ENCODE data around the gene CFAP53.

CFAP53 gene

DNA sequence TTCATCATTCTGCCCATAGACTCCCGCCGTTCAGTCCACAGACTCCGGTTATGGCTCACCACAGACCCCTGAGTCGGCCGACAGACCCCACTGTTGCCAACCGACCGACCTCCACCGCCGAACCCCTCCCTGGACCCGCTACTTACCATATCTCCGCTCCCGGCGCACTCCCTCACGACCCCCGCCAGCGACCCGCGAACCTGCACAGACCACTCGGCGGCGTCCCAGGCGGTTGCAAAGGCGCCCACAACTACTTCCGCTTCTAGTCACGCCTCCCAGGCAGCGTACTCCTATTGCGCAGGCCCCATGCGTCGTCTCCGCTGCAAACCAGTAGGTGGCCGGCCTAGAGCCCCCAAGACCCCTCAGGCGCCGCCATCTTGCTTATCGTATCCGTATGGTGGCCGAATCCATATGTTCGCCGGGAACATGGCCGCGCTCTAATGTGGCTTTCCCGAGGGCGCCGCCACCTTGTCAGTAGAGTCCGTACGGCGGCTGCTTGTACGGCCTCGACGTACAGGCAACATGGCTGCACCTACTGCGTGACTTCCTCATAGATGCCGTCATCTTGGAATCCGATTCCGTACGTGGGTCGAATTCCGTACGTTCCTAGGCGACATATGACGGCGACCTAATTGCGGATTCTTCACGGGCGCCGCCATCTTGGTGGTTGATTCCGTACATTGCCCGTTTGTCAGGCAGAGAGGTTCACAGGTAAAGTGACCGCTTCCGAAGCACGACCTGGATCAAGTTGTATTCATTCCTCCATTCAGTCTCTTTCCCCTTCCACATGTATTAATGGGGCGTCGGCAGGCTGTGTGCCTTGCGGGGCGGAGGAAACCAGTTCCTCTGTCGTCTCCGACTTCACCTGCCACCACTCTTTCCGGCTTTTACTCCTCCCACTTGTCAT is 21.4 kb upstream of the CFAP53 start, which contains the start of gene CXXC1:
Gene CXXC1, minus strand, starts transcription at position 252 of the 907 bp plus-strand sequence. Its CDS starts 103 bp downstream, at position 149.
- peak; percentile 98 for DNase-seq (ENCODE audit: low spot score)

DNA sequence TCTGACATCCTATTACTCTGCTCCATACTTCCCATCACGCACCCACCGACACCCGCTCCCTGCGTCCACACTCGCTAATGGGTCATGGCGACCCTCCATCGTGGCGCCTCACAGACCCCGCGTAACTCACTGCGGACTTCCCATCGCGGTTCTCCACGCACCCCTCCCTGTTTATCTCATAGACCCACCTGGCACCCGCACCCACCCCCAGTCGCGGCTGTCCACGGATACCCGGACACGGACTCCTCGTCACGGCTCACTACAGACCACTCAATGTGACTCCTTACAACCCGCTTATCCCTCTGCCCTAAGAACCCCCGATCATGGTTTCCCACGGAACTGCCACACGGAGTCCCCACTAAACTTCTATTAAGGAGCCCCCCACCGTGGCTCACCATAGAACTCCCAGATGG is 20.7 kb upstream of the CFAP53 start:
- DNase-seq (ENCODE audit: low spot score): no peak

DNA sequence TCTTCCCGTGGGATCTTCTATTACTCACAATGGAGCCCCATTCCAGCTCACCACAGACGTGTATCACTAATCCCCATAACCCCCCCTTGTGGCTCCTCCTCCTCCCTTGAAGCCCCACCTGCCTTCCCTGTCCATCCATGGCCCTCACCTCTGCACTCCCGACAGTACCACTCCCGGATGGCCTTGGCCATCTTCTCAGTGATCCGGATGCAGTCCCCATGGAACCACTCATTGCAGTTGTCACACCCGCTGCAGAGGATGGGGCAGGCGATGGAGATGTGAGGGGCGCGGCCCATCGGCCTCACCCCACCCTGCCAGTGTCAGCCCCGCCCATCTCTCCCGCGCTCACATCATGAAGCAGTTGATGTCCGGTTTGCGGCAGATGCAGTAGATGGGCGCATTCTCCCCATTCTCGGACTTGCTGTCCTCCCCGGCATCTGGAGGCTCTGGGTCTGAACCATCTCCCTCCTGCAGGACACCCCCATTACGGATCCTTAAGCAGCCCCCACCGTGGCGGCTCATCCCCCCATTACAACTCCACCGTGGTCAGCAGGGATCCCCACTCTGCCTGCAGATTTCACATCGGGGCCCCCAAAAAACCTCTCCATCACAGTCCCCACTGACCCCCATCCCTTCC is 20.2 kb upstream of the CFAP53 start:
- peak; percentile 21 for DNase-seq (ENCODE audit: low spot score)

DNA sequence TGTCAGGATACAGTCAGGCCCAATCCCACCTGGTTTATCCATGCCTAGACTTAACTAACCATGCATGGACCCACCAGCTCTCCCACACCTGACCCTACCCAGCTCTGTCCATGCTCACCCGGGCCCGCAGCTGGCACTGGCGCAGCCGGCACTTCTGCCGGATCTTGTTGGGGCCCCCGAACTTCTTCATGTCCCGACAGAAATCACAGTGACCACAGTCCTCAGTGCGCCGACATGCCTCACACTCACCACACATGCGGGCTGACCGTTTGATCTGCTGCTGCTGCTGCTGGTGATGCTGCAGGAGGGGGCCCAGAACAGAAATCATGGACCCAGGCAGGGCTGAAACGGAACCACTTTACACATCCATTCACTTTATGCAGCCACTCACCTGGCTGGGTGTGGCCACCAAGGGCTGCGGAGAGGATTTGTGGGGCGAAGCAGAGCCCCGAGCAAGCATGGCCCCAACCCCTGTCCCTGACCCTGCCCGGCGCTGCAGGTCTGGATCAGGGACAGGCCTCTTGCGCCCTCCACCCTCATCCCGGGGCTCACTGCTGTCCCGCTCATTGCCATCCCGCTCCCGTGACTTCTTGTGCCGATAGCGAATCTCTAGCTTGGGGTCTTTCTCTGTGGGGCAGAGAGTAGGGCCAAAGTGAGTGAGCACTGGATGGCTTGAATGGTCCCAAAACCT is 19.5 kb upstream of the CFAP53 start:
- DNase-seq (ENCODE audit: low spot score): no peak

DNA sequence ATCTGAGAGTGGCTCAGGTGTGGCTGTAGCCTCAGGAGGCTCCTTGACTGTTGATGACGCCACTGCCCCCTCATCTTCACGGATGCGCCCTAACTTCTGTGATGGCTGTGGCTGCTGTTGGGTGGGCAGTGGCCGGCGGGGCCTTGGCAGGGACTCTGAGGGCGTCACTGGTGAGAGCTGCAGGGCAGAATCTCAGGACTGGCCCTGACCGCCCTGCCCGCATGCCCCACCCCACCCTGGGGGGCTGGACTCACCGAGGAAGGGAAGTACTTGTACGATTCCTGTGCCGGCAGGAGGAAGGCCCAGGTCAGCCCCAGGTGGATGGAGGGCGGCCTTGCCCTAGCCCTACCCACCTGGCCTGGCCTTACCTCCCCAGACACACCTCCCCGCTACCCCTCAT is 18.8 kb upstream of the CFAP53 start:
- DNase-seq (ENCODE audit: low spot score): no peak

DNA sequence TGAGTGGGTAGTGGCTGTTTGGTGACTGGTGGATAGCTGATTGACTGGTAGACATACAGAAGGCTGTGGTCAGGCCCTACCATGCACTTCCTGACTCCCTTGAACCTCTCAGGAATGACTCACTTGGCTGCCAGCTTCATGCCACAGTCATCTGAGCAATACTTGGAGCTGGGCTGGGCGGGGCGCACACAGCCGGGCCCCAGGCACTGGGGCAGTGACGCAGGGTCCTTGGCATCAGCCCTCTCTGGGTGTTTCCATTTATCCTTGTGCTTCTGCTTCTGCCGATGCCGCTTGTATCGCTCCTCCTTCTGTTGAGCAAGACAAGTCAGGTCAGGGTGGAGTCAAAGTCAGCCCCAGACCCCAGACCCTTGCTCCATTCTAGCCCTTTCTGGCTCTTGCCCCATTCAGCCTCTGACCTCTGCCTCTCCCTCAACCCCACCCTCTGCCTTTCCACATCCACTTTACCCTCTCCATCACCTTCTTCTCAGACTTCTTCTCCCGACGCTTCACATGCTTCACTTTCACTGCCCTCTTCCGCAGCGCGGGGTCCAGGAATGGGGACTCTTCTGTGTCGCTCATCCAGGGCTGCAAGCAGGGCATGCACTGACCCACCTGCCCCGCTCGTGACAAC is 18.1 kb upstream of the CFAP53 start:
- DNase-seq (ENCODE audit: low spot score): no peak

- DNase-seq (ENCODE audit: low spot score): no peak
Measured at GRCh38 chr18:50283469-50284209, 17.3 kb upstream of the CFAP53 start.

- no peak for DNase-seq (ENCODE audit: low spot score)
Measured at GRCh38 chr18:50282521-50283335, 16.4 kb upstream of the CFAP53 start.

DNA sequence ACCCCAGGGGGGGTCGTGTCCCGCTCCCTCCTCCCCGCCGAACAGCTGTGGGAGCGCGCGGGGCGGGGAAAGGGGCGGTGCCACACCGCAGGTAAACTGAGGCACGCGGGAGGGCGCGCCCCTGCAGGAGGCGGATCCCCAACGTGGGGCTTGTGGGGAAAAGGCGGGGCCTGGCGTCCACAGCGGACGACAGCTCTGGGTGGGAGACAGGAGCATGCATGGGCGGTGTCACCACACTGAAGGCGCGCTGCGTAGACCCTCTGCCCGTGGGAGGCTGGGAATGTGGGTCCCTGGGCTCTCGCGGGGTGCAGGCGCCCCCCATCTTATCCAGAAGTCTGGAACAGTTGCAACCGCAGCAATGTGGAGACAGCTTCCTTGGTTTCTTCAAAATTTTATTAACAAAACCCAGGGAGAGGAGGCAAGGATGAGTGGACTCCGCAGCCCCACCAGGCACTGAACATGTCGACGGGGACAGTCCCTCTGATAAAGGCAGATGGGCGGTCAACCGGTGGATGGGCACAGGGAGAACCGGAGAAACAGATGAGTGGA is 15.8 kb upstream of the CFAP53 start:
- no peak for DNase-seq (ENCODE audit: low spot score)

DNA sequence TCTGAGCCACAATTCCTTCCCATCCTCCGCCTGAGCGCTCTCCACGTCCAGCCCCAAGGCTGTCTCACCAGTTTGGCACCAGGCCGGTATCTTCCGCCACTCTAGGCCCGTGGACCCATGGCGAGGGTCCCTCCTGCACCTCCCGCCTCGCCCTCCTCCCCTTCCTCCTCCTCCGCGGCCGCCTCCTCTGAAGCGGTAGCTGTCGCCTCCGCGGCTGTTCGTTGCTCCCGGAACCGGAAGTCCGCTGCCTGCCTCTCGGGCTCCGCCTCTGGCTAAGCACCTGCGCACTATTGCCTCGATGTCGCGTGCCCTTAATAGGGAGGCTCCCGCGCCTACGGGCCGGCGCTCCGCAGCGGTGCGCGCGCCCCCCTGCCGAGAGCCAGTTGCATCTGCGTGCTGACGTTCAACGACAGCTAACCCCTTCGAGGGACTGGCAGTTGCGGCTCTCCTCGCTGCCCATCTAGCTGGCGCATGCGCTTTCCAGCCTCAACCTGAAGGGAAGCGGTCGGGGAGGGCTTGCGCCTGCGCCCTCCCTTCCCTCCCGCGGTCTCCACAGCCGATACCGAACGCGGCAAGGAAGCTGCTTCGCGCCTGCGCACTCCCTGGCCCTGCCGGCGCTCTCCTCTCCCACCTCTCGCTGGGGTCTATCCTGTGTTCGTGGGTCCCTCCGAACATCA is 15.1 kb upstream of the CFAP53 start, which contains the start of gene MBD1:
Gene MBD1, minus strand, starts transcription at position 229 of the 677 bp plus-strand sequence. CDS start 1,531 bp downstream, outside the sequence.
- peak; percentile 97 for DNase-seq (ENCODE audit: low spot score)

GRCh38 chr18:50280707-50281294 is 14.5 kb upstream of the CFAP53 start:
- no peak for DNase-seq (ENCODE audit: low spot score)

- no peak for DNase-seq (ENCODE audit: low spot score)
Measured at GRCh38 chr18:50279752-50280151, 13.5 kb upstream of the CFAP53 start.

- DNase-seq (ENCODE audit: low spot score): no peak
Measured at GRCh38 chr18:50277942-50278341, 11.6 kb upstream of the CFAP53 start.

DNA sequence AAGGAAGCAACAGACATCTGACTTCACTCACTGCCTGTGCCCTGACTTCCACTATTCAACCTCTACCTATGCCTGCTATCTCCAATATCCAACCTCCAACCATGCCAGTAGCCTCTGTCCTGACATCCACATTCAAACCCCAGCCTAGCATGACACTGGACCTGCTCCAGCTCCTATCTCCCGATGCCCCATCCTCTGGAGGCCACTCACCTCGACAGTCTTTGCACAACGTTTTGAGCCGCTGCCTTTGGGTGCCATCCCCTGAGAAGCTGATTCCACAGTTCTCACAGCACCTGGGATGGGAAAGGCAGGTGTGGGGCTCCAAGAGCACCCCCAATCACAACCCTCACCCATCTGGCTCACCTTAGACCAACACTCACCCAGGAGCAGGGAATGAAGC is 10.2 kb upstream of the CFAP53 start:
- DNase-seq (ENCODE audit: low spot score): no peak

DNA sequence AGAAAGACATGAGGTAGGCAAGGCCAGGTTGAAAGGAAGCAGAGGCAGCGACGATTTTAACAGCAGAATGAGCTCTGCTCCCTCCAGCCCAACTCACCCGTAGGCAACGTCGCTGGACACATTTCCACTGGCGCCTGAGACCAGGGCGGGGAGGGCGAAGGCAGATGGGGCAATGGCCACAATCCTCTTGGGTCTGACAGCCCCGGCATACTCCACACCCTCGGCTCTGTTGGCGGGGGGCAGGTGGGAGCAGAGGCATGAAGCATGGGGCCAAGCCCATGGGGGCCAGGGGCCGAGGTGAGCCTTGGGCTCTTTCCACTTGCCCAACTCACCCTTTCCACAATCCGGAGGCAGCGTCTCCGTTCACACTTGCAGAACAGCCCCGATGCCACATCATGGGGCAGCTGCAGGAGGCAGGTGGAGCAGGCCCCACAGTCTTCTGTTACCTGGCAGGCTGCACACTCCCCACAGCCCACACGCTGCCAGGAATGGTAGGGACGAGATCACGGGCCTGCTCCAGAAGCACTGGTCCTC is 9.3 kb upstream of the CFAP53 start:
- DNase-seq (ENCODE audit: low spot score): no peak

DNA sequence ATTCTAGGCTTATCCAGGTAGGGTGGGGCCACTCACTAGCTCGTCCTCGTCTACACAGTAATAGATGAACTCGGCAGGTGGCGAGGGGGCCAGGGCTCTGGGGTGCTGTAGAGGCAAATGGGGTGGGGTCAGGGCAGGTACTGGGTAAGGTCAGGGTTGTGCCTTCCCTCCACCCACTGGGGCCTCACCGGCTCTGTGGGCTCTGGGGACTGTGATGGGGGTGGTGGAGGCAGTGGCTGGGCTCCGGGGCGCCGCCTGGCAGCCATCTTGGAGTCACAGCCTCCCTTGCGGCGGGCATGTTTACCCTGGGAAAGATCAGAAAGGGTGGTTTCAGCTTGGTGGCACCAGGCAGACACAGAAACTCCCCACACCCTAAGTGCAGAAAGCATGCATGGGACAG is 8.6 kb upstream of the CFAP53 start:
- DNase-seq (ENCODE audit: low spot score): no peak

DNA sequence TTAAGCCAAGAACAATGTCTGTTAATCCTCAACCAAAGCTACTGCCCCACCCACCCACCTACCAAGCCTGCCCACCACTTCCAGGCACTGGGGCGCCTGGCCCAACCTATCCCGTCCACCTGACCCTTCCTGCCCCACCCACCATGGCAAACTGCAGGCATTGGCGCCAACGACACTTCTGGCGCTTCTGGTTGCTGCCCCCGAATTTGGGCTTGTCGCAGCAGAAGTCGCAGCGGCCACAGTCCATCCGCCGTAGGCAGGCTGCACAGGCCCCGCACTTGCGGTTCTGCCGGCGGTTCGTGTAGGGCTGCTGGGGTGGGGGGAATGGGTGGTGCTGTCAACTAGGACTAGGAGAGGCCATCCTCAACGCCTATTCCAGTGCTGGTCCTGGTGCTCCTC is 7.7 kb upstream of the CFAP53 start:
- DNase-seq (ENCODE audit: low spot score): no peak

DNA sequence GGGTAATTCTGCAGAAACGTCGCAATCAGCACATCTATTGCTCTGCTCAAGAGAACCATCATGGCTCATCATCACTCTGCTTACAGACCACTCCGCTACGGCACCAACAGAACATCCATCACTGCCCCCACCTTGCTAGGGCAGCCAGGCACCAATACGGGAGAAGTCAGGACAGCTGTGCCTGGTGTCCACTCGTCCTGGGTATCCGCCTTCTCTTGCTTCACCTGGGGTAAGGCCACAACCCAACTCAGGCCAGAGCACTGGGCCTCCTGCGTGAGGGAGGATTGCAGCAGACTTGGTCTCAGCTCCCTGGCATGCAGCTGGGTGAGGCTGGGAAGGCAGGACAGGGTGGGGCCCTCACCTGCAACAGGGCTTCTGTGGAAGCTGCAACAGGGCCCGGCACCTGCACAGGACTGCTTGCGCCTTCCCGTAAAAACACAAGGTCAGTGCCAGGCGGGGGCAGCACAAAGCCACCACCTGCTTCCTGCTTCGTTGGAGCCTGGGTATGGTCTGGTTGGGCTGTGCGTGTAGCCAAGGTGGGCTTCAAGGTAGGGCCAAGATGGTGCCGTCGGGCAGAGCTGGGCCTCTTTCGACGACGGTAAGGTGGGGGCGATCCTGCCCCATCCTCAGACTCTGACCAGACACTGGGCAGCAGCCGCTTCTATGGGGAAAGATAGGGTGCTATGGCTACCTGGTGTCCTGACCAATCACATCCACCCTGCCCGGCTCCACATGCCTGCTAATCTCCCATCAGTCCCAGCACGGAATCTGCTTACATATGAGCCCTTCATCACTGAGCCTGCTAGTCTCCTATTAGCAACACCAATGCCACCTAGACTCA is 7.1 kb upstream of the CFAP53 start:
- no peak for DNase-seq (ENCODE audit: low spot score)
